Osteocyte (in vitro differentiated cells): ENCODE measurements around the gene LRP1B. TPM values are rescaled to one million over a fixed set of nuclear protein-coding genes. Genes with fewer than 3 reads are reported as not detected.

Experiments used
- DNase-seq: peaks from one replicate; pipeline ENCODE4 v3.0.0; 2021; ENCODE audit warnings: mixed read lengths; ENCODE audit not compliant: unreplicated experiment; ENCODE audit errors: extremely low spot score
- H3K27ac Mint-ChIP-seq: one replicate; pipeline ENCODE4 v1.8.0; 2021; ENCODE audit warnings: mild to moderate bottlenecking, mixed read lengths; ENCODE audit not compliant: unreplicated experiment
- H3K27me3 Mint-ChIP-seq: one replicate; pipeline ENCODE4 v1.8.0; 2021; ENCODE audit warnings: mixed read lengths; ENCODE audit not compliant: unreplicated experiment
- H3K36me3 Mint-ChIP-seq: one replicate; pipeline ENCODE4 v1.8.0; 2021; ENCODE audit warnings: mixed read lengths; ENCODE audit not compliant: unreplicated experiment
- H3K4me1 Mint-ChIP-seq: one replicate; pipeline ENCODE4 v1.8.0; 2021; ENCODE audit warnings: mixed read lengths; ENCODE audit not compliant: unreplicated experiment
- H3K4me3 Mint-ChIP-seq: one replicate; pipeline ENCODE4 v1.8.0; 2021; ENCODE audit warnings: mild to moderate bottlenecking, moderate library complexity, mixed read lengths; ENCODE audit not compliant: unreplicated experiment
- H3K9me3 Mint-ChIP-seq: one replicate; pipeline ENCODE4 v1.8.0; 2021; ENCODE audit warnings: mixed read lengths; ENCODE audit not compliant: unreplicated experiment
- CTCF ChIP-seq: fragments of 200-600 bp; sonication (generic); IDR thresholded peaks from 2 replicates; pipeline ENCODE4 v1.5.0; 2021; ENCODE audit warnings: antibody characterized with exemption, mild to moderate bottlenecking, moderate library complexity
- total RNA-seq: library from RNA; stranded (reverse); gene quantifications from 2 replicates; pipeline ENCODE4 v1.2.1, GENCODE V29; 2021

LRP1B gene
- total RNA-seq, 1 donor from 2014 or later, result 3.6 TPM

- no peak for TF ChIP-seq CTCF
- no peak for DNase-seq
- no peaks in the 10 kb centered on the region for H3K27me3 Mint-ChIP-seq
Observed at GRCh38 chr2:141003967-141004657, 1126.7 kb downstream of the LRP1B start.

GRCh38 chr2:141001750-141002149, 1129.1 kb downstream of the LRP1B start:
- no peak overlapping the region for H3K4me3 Mint-ChIP-seq
- peaks cover 2% of the 10 kb centered on the region for H3K36me3 Mint-ChIP-seq
- no peak for TF ChIP-seq CTCF
- no peak overlapping the region for H3K27ac Mint-ChIP-seq
- H3K9me3 Mint-ChIP-seq, result peaks cover 4% of the 10 kb centered on the region
- H3K4me1 Mint-ChIP-seq, result peaks cover 22% of the 10 kb centered on the region
- DNase-seq, result no peak
- H3K27me3 Mint-ChIP-seq, result no peaks in the 10 kb centered on the region

More at GRCh38 chr2:141003967-141004657, 1126.7 kb downstream of the LRP1B start:
- Mint-ChIP-seq H3K4me3 (no peak overlapping the region), H3K27ac (no peak overlapping the region), H3K4me1 (peaks cover 2% of the 10 kb centered on the region), H3K36me3 (peaks cover 2% of the 10 kb centered on the region), H3K9me3 (peaks cover 4% of the 10 kb centered on the region)

DNA sequence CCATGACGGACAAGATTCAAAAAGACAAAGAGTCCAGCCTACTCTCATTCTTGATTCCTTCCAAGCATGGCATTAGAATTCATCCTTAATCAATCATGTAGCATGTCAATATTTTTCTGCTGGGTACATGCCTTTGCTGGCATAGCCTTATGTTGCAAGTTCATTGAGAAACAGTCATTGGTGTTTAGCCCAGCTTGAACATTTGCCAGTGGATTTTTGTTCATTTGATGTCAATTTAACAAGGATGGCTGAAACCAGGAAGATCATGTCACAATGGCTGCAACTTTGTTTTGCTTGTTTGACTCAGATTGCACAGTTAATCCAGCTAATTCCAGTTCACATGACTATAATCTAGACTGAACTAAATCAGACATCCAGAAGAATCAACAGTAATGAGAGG, 1132.2 kb downstream of the LRP1B start:
- Mint-ChIP-seq H3K27me3 (no peaks in the 10 kb centered on the region), H3K9me3 (peaks cover 6% of the 10 kb centered on the region), H3K4me1 (peaks cover 50% of the 10 kb centered on the region), H3K4me3 (no peak overlapping the region), H3K27ac (peak overlapping the region; percentile 42), H3K36me3 (peaks cover 2% of the 10 kb centered on the region)
- no peak for TF ChIP-seq CTCF
- DNase-seq, result no peak

- peaks cover 3% of the 10 kb centered on the region for H3K9me3 Mint-ChIP-seq
- H3K27me3 Mint-ChIP-seq, result no peaks in the 10 kb centered on the region
- H3K4me3 Mint-ChIP-seq, result no peak overlapping the region
- peaks cover 55% of the 10 kb centered on the region for H3K4me1 Mint-ChIP-seq
- no peak for TF ChIP-seq CTCF
- H3K36me3 Mint-ChIP-seq, result no peaks in the 10 kb centered on the region
- H3K27ac Mint-ChIP-seq, result peak overlapping the region; percentile 42
- DNase-seq, result no peak
Observed at GRCh38 chr2:140998017-140998416, 1132.8 kb downstream of the LRP1B start.

GRCh38 chr2:140994856-140995255, 1136.0 kb downstream of the LRP1B start:
- H3K4me1 Mint-ChIP-seq, result peaks cover 80% of the 10 kb centered on the region
- no peaks in the 10 kb centered on the region for H3K36me3 Mint-ChIP-seq
- H3K27ac Mint-ChIP-seq, result no peak overlapping the region
- no peak for TF ChIP-seq CTCF
- H3K27me3 Mint-ChIP-seq, result no peaks in the 10 kb centered on the region
- no peak for DNase-seq
- H3K9me3 Mint-ChIP-seq, result peaks cover 3% of the 10 kb centered on the region
- no peak overlapping the region for H3K4me3 Mint-ChIP-seq
